NCI-H187 (cell line): ENCODE results near the gene ERBB4.
"Not testable (repeated sequence)": the region's sequence is repeated elsewhere in the genome, so short reads cannot be mapped to it uniquely, and the experiment has no call there.

Experiments
- DNase-seq, 2 experiments: peaks; one replicate each; lab custom pipeline; 2025; lab: John Stamatoyannopoulos, UW

Gene ERBB4

DNA sequence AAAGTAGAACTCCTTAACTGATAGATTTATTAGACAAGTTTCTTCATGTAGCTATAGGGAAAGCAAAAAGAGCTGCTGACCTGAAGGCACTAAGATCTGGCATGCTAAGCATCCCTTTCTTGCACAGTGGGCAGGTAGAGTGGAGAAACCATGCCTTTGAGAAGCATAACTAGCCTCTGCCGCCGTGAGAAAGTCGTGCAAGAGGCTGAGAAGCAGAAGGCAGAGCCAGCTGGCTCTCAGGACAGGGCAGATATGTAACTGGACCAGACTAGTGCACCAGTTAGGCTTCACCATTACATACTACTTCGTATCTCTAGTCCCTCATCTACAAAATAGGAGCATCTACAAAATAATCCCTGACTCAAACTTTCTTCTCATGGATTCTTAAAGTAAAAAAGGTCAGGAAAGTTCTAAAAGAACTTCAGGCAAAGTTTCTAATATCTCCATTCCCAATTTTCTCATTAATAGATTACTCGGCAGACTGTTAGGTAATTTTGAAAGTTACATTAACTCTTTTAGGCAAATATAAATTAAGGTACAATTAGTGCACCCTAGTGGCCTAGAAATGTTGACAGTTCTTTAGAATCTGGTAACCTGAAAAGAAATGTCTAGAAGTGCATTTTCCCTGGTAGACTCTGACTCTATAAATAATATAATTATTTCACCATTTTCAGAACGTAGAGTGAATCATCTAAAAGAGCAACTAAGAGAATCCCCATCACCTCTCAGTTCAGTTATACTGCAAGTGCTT, 10.3 kb downstream of the ERBB4 start:
- DNase-seq = no peak

DNA sequence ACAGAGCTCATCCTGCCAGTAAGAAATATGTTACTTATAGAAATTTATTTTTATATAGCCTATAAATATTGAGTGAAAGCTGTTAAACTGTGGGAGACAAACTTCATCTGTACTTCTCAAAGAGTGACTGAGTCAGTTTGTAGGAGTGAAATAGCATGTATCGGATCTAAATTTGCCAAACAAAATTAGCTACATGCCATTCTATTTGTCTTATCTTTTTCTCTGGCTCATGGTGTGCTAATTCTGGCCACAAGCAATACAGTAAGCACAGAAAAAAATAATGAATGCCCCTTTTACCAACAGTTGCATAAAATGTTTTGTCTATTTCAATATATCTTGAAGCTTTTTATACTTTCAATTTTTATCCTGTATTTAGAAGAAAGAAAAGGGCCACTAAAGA, 12.5 kb downstream of the ERBB4 start:
- DNase-seq = no peak

DNA sequence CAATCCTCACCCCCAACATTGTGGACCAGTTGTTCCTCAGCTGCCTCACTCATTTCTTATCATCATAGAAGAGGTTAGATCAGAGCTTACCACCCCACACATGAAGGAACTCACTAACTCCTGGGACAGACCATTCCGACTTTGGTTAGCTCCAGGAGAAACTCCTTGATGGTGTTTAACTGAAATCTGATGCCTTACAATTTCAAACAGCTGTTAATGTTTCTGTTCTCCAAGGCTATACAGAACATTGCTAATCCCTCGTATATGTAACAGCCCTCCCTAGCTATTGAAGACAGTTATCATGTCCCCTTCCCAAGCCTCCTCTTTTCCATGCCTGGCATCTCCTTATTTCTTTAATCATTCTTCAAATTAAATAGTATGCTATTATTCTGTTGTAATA, 14.8 kb downstream of the ERBB4 start:
- no peak for DNase-seq

DNA sequence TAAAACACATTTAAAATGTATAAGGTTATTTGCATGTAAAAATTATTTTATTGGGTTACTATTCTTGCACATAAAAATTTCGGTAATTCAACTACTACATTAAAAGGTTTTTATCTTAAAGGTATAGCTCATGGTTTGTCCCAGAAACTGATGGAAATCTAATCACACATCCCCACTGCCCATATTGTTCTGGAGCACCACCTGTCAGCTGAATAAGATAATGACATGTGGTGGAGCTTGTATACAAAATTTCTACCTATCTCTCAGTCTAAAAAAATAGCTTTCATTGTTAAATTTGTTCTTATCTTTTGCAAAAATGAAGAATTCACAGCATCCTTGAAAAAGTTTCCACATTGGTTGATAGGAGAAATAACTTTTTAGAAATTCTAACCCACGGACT, 18.3 kb downstream of the ERBB4 start:
- DNase-seq = no peak

DNA sequence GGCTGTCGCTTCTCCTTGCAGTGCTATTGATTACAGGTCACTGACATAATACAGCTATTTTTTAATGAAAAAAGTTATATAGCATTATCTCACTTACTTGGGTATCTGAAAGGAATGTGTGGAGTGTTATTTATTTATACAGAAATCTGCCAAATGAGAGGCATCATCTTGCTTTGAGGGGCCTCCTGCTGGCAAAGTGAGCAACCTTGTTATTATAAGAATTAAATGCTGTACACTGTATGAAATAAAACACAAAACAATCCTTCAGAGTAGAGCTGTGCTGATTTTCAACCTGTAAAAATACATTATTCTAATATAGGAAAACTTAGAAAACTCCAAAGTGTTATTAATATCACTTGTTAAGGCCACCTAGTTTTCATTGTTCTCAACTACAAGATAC, 20.9 kb downstream of the ERBB4 start:
- DNase-seq = no peak

DNA sequence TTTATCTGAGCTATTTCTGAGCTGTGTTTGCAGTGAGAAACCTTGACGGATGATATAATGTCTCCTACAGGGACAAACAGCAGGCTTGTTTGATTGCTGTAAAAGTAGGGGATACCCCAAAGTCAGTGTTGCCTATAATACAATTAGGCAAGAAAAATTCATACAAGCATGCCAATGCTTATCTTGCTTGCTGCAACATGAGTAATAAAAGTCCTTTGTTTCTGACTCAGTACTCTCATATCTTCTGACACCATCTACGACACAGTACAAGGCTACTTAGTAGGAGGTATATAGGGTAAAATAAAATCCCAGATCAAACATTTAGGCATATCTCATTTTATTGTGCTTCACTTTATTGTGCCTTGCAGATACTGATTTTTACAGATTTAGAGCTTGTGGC, 33.0 kb downstream of the ERBB4 start:
- DNase-seq = no peak

DNA sequence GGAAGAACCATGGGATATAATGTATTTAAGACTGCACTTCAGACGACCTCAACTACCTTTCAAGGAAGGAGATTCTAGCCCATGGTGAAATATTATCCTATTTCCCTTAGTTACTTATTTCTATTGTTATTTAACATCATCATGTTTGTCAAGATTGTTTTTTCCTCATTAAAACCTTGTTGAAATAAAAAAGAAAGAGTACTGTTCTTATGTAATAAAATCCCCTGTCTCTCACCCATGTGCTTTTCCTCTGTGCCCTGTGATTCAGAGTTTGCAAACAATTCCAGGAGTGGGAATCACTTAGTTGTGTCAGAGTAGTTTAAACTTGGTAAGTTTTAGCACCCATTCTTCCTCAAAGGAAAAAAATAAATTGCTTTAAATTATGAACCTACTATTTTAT, 43.6 kb downstream of the ERBB4 start:
- no peak for DNase-seq

DNA sequence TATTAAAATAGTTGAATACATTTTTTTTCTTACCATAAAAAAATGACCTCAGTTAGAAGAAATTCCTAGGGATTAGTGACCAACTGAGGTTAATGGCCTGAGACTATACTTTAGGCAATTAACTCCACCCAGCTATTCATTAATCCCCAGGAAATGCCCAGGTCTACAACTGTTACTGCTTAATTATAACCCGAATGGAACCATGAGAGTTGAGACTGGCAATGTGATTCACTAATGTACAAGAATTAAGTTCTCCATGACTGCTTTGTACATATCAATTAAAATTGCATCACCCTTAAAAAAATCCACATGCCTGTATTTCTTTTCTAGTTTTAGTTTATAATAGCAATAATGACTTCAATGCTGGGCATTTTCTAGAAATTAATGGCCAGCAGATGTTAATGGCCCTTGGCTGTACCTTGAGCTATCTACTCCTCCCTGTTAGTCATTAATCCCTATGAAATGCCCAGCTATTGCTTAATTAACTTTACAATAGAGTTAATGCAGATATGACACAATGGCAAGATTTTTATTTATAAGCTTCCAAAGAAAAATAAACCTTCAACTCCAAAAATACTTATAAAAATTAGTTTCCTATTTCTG, 44.1 kb downstream of the ERBB4 start:
- DNase-seq = no peak

DNA sequence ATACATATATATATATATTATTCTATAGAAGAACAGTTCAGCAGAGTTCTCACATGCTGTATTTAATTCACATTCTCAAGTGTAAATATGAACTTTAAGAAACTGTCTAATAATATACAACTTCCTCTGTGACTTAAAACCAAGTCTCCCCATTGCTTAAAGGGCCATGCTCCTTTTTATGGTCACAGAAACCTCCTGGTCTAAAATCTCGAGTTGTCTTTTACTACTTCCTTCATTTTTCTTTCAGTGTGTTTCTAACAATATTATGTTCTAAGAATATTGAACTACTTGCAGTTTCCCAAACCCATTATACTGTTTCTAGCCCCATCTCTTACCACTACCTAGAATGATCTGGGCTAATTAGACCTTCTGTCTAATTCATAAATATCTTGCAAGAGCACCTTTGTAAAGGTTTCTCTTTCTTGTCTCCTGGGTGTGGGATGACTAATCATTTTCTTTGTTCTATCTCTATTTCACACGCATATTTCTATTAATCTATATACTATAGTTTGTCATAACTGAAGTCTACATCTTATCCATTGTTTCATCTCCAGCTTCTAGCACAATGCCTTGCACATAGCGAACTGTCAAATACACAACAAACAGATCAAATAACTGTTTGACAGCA, 48.8 kb downstream of the ERBB4 start:
- no peak for DNase-seq

DNA sequence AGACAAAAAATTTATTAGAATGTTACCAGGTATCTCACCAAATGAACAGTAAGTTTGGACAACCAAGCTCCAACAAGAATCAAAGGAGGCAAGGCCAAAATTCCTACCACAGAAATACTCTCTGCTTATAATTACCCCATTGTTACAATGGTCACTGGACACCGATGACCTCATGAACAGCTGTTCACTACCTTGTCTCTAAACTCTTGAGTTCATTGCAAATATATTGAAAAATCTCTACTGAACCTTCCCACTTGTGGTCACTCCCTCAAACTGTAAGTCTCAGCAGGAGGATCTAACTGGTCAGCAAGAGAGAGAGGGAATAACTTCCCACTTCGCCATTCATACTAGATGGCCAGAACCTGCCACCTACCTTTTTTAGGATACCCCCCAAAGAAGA, 50.0 kb downstream of the ERBB4 start:
- no peak for DNase-seq

DNA sequence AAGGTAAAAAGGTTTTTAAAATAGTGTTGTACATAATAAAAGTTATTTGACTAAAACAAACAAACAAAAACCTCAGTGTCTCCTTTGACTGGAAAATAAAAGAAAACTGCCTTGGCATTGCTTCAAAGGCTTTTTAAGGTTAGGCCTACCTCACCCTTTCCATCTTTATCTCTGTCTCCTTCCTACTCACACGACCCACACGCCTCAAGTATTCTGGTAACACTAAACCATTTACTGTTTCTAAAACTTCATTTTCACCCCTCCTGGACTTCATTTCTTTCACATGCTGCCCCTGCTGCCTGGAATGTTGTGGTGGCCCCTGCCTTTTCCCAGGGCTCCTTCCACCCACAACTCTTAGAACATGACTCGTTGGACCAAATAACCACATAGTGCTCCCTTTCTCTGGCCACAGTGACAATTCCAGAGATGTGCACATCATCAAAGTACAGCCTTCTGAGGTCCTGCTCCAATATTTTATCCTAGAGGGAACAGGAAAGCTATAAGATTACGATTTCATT, 54.0 kb downstream of the ERBB4 start:
- DNase-seq = no peak

DNA sequence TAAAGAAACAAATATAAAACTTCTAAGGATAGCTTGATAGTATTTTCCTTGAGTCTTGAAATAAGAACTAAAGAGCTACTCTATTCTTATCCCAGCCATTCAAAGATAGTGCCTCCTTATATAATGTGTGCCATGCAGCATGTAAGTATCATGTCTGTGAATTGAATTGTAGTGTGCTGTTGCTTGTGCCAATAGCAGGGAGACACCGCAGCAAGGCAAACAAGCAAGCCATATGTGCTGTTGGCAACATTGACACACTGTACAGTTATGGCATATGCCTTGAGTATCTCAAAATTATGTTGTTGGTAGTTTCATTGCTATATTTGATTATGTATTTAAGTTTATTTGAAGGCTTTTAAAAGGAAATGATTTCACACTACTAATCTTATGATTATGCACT, 58.2 kb downstream of the ERBB4 start:
- no peak for DNase-seq

DNA sequence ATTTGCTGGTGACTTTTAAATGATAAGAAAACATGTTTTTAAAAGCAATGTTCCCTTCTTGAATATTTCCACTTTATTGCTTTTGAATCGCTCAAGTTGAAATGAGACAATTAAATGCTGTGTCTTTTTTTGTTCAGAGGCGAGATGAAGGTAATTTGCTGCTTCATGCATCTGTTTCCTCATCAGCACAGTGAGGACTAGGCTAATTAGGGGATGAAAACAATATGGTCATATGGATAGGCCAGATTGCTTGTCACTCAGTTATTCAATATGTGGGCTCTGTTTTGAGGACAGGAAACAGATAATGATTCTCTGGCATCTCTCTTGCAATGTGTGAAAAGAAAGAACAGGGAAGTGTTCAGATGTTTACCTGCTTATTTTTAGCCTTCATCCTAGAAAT, 61.0 kb downstream of the ERBB4 start:
- no peak for DNase-seq

DNA sequence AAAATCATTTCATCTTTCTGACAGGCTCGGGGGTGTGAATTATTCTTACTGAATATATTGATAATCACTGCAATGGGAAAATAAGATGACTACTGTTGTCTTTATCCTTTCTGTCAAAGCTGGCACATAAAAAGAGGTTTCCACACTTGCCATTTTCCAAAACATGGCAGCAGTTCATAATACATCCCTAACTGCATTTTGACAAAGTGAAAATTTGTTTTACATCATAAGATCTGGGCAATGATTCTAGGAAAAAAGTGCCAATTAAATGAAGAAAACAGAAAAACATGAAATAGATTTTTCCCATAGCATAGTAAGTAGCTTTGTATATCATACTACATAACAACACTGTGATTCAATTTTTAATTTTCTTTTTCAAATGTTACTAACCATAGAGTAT, 65.4 kb downstream of the ERBB4 start:
- DNase-seq = no peak

DNA sequence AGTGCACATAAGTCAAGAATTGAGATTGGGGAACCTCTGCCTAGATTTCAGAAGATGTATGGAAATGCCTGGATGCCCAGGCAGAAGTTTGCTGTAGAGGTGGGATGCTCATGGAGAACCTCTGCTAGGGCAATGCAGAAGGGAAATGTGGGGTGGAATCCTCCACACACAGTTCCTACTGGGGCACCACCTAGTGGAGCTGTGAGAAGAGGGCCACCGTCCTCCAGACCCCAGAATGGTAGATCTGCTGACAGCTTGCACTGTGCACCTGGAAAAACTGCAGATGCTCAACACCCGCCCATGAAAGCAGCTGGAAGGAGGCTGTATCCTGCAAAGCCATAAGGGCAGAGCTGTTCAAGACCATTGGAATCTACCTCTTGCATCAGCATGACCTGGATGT, 71.1 kb downstream of the ERBB4 start:
- not testable (repeated sequence) for DNase-seq

DNA sequence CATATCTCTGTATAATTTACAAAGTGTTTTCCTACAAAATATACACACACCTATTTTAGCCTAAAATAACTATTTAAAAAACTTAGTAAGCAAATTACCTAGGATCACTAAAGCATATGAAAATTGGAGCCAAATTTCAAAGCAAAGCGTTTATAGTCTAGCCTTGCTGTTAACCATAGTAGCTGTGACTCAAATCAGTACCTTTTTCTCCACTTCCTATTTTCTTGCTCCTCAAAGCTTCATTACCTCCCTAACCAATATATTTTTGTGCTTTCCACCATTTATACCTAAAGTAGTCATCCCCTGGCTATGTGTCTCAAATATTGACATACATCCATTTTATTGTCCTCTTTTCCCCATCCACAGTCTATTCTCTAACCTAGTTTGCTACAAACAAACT, 73.1 kb downstream of the ERBB4 start:
- no peak for DNase-seq

DNA sequence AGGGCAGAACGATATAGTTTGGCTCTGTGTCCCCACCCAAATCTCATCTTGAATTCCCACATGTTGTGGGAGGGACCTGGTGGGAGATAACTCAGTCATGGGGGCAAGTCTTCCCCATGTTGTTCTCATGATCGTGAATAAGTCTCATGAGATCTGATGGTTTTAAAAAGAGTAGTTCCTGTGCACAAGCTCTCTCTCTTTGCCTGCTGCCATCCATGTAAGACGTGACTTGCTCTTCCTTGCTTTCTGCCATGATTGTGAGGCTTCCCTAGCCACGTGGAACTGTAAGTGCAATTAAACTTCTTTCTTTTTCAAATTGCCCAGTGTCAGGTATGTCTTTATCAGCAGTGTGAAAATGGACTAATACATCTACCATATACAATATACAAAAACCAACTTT, 76.9 kb downstream of the ERBB4 start:
- not testable (repeated sequence) for DNase-seq

DNA sequence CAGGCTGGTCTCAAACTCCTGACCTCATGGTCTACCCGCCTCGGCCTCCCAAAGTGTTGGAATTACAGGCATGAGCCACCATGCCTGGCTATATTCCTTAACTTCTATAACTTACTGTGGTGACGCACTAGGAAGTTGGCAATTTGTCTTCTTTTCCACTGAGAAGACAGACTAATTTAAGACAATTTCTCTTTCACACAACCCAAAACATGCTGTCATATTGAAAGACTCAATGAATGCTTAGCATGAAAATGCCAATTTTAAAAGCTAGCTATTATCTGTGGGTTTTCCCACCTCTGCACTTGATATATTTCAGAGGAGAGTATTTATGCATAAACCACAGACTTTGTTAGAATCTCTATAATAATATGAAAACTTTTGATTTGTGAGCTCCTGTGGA, 84.5 kb downstream of the ERBB4 start:
- no peak for DNase-seq

DNA sequence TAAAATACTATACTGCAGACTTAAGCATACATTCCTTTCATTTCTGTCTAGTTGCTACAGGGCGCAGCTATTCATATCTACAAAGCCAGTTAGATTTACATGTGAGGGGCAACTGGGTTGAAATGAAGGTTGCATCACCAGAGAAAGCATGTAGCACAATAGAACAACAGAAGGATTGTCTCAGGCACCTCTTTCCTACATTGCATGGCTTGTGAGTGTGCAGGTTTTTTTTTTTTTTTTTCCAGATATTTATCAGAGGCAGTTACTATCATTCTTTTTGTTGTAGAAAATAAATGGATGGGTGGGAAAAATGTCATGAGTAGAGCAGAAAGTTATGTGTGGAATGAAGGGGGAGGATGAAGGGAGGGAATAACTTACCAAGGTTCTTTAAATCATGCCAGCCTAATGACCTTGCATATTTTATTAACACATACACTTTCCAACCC, 86.8 kb downstream of the ERBB4 start:
- no peak for DNase-seq

DNA sequence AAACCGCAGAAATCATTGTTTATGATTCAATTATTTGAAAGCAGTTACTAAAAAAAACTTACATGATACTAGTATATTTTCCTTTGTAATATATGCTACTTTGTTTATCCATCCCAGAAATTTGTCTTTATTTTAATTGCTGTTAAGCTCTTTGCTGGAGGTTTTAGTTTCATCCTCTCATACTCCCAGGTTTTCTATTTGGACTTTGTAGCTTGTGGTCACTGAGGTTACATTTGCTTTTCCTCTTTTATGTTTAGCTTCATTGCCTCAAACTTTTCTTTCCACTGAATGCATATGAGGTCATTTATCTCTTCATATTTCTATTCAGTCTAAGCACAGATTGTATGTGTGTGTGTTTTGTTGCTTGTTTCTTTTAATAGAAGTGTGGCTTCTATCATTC, 89.9 kb downstream of the ERBB4 start:
- no peak for DNase-seq

DNA sequence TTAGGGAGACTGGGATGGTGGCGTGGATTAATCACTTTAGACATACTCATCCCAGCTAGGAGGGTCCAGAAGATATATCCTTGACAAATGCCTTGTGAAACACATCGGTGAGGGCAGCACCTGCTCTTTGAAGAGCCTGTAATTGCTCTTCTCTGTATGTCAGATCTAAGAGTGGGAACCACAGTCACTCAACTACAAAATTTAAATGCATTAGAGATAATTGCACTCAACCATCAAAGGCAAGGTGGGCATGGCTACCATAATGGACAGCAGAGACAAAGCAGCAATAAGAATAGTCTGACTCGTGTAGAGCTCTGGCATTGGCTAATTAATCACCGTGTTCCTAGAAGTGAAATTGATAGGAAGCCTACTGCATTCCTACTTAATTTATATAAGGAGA, 96.8 kb downstream of the ERBB4 start:
- DNase-seq = no peak

DNA sequence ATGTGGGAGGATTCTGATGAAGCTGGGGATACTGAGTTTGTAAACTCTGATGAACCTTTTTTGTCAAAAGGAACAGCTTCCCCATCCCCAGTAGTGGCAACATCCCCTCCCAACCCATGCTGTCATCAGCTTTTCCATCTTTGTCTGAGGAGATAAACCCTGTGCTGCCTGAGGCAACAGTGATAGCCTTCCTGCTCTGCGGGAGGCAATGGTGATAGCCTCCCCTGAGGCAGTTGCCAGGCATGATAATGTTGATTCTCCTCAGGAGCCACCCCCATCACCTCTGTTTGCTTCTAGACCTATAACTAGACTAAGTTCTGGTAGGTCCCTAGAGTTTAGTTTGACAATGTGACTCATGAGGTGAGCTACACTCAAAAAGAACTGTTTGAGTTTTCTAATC, 97.5 kb downstream of the ERBB4 start:
- no peak for DNase-seq
